ENCODE data around the gene KLK6. TPM values are rescaled to one million over a fixed set of nuclear protein-coding genes. Genes with fewer than 3 reads are reported as not detected.
A peak's percentile ranks its signal among the peaks of the same experiment; 100 is the strongest.

Gene KLK6
- polyA plus RNA-seq, 3 donors, result not detected

DNA sequence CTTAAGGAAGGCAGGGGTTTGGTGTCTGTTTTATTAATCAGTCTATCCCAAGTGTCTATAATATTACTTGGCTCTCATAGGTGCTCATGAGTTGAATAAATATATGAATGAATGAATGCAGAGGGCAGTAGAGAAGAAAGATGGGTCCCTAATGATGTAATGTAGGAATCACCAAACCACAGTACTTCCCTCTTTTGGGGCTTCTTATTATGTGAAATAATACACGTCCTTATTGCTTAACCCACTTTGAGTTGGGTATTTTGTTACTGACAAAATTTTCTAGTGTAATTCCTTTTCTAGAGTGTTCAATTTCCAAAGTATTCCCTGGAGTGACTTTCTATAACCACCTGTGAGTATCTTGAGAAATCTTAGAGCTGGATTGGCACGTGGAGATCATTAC, 29.8 kb downstream of the KLK6 start:
- no peaks in the 10 kb centered on the region for H3K4me1 ChIP-seq (ENCODE audit: control insufficient read depth in 1 of 2, insufficient read depth in 2 of 2, low read length in 2 of 2)
- H3K4me1 Mint-ChIP-seq, result no peaks in the 10 kb centered on the region
- no CpG with 5 or more reads among the region's 2 CpGs for WGBS (ENCODE audit: insufficient coverage)
- H3K9me3 Mint-ChIP-seq, result peaks cover 4 to 14% (median 7%) of the 10 kb centered on the region in 7 donors
- peak in 1 of 3 donors; percentile 19 for DNase-seq
- H3K27me3 ChIP-seq (ENCODE audit: control insufficient read depth in 2 of 2, insufficient read depth in 2 of 2, low read length in 2 of 2), result no peaks in the 10 kb centered on the region
- H3K4me3 ChIP-seq (replicated peaks in 1 of 3; ENCODE audit: low read depth in 2 of 3, low read length in 3 of 3), result no peak overlapping the region
- H3K27ac Mint-ChIP-seq, result no peak overlapping the region
- no peak overlapping the region for H3K4me3 Mint-ChIP-seq
- TF ChIP-seq, protein P1, sequence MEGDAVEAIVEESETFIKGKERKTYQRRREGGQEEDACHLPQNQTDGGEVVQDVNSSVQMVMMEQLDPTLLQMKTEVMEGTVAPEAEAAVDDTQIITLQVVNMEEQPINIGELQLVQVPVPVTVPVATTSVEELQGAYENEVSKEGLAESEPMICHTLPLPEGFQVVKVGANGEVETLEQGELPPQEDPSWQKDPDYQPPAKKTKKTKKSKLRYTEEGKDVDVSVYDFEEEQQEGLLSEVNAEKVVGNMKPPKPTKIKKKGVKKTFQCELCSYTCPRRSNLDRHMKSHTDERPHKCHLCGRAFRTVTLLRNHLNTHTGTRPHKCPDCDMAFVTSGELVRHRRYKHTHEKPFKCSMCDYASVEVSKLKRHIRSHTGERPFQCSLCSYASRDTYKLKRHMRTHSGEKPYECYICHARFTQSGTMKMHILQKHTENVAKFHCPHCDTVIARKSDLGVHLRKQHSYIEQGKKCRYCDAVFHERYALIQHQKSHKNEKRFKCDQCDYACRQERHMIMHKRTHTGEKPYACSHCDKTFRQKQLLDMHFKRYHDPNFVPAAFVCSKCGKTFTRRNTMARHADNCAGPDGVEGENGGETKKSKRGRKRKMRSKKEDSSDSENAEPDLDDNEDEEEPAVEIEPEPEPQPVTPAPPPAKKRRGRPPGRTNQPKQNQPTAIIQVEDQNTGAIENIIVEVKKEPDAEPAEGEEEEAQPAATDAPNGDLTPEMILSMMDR (IDR thresholded peaks at IDR 0.05), result no peak
- no peaks in the 10 kb centered on the region for H4K20me1 ChIP-seq (ENCODE audit: insufficient read depth, low read length)
- no peak overlapping the region for H3K4me2 ChIP-seq (replicated peaks; ENCODE audit: extremely low read depth, low read length, poor library complexity, severe bottlenecking)
- no peak overlapping the region for H3K9ac ChIP-seq (ENCODE audit: insufficient read depth, low read length, poor library complexity, severe bottlenecking)
- H3K79me2 ChIP-seq (ENCODE audit: insufficient read depth, low read length), result no peaks in the 10 kb centered on the region
- H3K27ac ChIP-seq (ENCODE audit: low read depth in 1 of 2, low read length in 2 of 2), result no peak overlapping the region
- H3K9me3 ChIP-seq (replicated peaks in 1 of 2; ENCODE audit: control insufficient read depth in 1 of 2, insufficient read depth in 1 of 2, low read length in 2 of 2), result peaks cover 0 to 12% of the 10 kb centered on the region in 2 donors
- intact Hi-C loops (cut with micrococcal nuclease), result no loop called here
- no peaks in the 10 kb centered on the region for H3K36me3 ChIP-seq (replicated peaks in 1 of 2; ENCODE audit: control insufficient read depth in 1 of 2, insufficient read depth in 2 of 2, low read length in 2 of 2)
- no peak overlapping the region for H2AFZ ChIP-seq (ENCODE audit: insufficient read depth, low read depth, low read length, poor library complexity, severe bottlenecking)
- H3K36me3 Mint-ChIP-seq, result no peaks in the 10 kb centered on the region
- peaks cover 9 to 10% (median 9%) of the 10 kb centered on the region in 3 donors for H3K27me3 Mint-ChIP-seq (ENCODE audit: low read depth in 3 of 3)

DNA sequence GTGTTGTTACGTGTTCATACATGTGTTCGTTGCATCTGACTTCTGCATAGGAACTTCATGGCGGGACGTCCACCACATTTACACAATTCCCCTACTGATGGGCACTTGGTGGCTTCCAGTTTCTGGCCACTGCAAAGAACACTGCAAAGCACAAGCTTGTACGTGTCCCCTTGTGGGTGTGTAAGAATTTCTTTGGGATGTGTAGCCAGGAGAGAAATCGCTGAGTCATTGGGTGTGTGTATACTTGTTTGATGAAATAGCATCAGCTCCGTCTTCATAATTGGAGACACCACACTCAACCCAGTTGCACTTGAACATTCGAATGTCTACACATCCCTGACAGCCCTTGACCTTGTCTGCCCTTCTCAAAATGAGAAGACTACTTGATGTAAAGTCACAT, 35.8 kb downstream of the KLK6 start:
- 80% methylated on average over 5 of the region's 8 CpGs for WGBS (ENCODE audit: insufficient coverage)
- DNase-seq, result no peak
- intact Hi-C loops (cut with micrococcal nuclease), result no loop called here
- Mint-ChIP-seq H3K36me3 (no peaks in the 10 kb centered on the region), H3K4me3 (no peak overlapping the region), H3K9me3 (peaks cover 0 to 2% (median 0%) of the 10 kb centered on the region in 7 donors), H3K27ac (no peak overlapping the region), H3K4me1 (peaks cover 2% of the 10 kb centered on the region), H3K27me3 (ENCODE audit: low read depth in 3 of 3) (peaks cover 15 to 30% (median 27%) of the 10 kb centered on the region in 3 donors)
- Histone ChIP-seq H3K9ac (ENCODE audit: insufficient read depth, low read length, poor library complexity, severe bottlenecking) (no peak overlapping the region), H3K27ac (ENCODE audit: low read depth in 1 of 2, low read length in 2 of 2) (no peak overlapping the region), H3K4me1 (ENCODE audit: control insufficient read depth in 1 of 2, insufficient read depth in 2 of 2, low read length in 2 of 2) (no peaks in the 10 kb centered on the region), H4K20me1 (ENCODE audit: insufficient read depth, low read length) (no peaks in the 10 kb centered on the region), H3K9me3 (replicated peaks in 1 of 2; ENCODE audit: control insufficient read depth in 1 of 2, insufficient read depth in 1 of 2, low read length in 2 of 2) (no peaks in the 10 kb centered on the region), H2AFZ (ENCODE audit: insufficient read depth, low read depth, low read length, poor library complexity, severe bottlenecking) (no peak overlapping the region), H3K27me3 (ENCODE audit: control insufficient read depth in 2 of 2, insufficient read depth in 2 of 2, low read length in 2 of 2) (peaks cover 0 to 4% of the 10 kb centered on the region in 2 donors), H3K4me2 (replicated peaks; ENCODE audit: extremely low read depth, low read length, poor library complexity, severe bottlenecking) (no peak overlapping the region), H3K36me3 (replicated peaks in 1 of 2; ENCODE audit: control insufficient read depth in 1 of 2, insufficient read depth in 2 of 2, low read length in 2 of 2) (no peaks in the 10 kb centered on the region), H3K79me2 (ENCODE audit: insufficient read depth, low read length) (no peaks in the 10 kb centered on the region), H3K4me3 (replicated peaks in 1 of 3; ENCODE audit: low read depth in 2 of 3, low read length in 3 of 3) (no peak overlapping the region)
- TF ChIP-seq, protein P1 (IDR thresholded peaks at IDR 0.05), result no peak
